Measurements from ENCODE around the gene XXYLT1. TPM values are rescaled to one million over a fixed set of nuclear protein-coding genes. Genes with fewer than 3 reads are reported as not detected.

The XXYLT1 gene
- total RNA-seq, 4 donors from 2014 or later = 9.6 to 17.7 (median 13.2) TPM

- H3K27ac ChIP-seq = no peak overlapping the region
- TF ChIP-seq EP300 (IDR thresholded peaks at IDR 0.05) (no peak), CTCF (IDR thresholded peaks at IDR 0.05) (no peak), POLR2A (IDR thresholded peaks at IDR 0.05) (no peak)
- peak in 1 of 2 donors; percentile 3 for DNase-seq (ENCODE audit: low spot score in 2 of 2)
- peaks cover 0 to 45% (median 3%) of the 10 kb centered on the region in 3 donors for H3K36me3 ChIP-seq
- WGBS, 2 donors = 85 to 88% methylated on average over 18 of the region's 18 CpGs
- no peaks in the 10 kb centered on the region for H3K27me3 ChIP-seq
- no peaks in the 10 kb centered on the region for H3K9me3 ChIP-seq
- H3K4me3 ChIP-seq = no peak overlapping the region
- no peaks in the 10 kb centered on the region for H3K4me1 ChIP-seq
These were observed 202.6 kb downstream of the XXYLT1 start for GRCh38 chr3:195068084-195069080.

GRCh38 chr3:195066441-195066841, 204.5 kb downstream of the XXYLT1 start:
- 90 to 95% methylated on average over 6 to 13 of the region's 16 CpGs for WGBS, 2 donors
- no peaks in the 10 kb centered on the region for H3K4me1 ChIP-seq
- no peaks in the 10 kb centered on the region for H3K9me3 ChIP-seq
- no peak for TF ChIP-seq POLR2A (IDR thresholded peaks at IDR 0.05)
- TF ChIP-seq CTCF (IDR thresholded peaks at IDR 0.05) = no peak
- TF ChIP-seq EP300 (IDR thresholded peaks at IDR 0.05) = no peak
- H3K36me3 ChIP-seq = peaks cover 0 to 31% (median 3%) of the 10 kb centered on the region in 3 donors
- no peaks in the 10 kb centered on the region for H3K27me3 ChIP-seq
- DNase-seq (ENCODE audit: low spot score in 2 of 2) = no peak
- H3K27ac ChIP-seq = no peak overlapping the region
- H3K4me3 ChIP-seq = no peak overlapping the region

GRCh38 chr3:195065864-195066185, 205.1 kb downstream of the XXYLT1 start:
- H3K9me3 ChIP-seq = no peaks in the 10 kb centered on the region
- no peak overlapping the region for H3K27ac ChIP-seq
- H3K36me3 ChIP-seq = peaks cover 0 to 29% (median 3%) of the 10 kb centered on the region in 3 donors
- no peak overlapping the region for H3K4me3 ChIP-seq
- DNase-seq (ENCODE audit: low spot score in 2 of 2) = no peak
- no peaks in the 10 kb centered on the region for H3K4me1 ChIP-seq
- 89 to 97% methylated on average over 3 to 5 of the region's 13 CpGs for WGBS, 2 donors
- TF ChIP-seq EP300 (IDR thresholded peaks at IDR 0.05) (no peak), CTCF (IDR thresholded peaks at IDR 0.05) (no peak), POLR2A (IDR thresholded peaks at IDR 0.05) (no peak)
- H3K27me3 ChIP-seq = no peaks in the 10 kb centered on the region

- Histone ChIP-seq H3K36me3 (peaks cover 0 to 26% (median 3%) of the 10 kb centered on the region in 3 donors), H3K9me3 (no peaks in the 10 kb centered on the region), H3K27me3 (no peaks in the 10 kb centered on the region), H3K4me3 (no peak overlapping the region), H3K27ac (no peak overlapping the region), H3K4me1 (no peaks in the 10 kb centered on the region)
- DNase-seq (ENCODE audit: low spot score in 2 of 2) = no peak
- TF ChIP-seq EP300 (IDR thresholded peaks at IDR 0.05) (no peak), CTCF (IDR thresholded peaks at IDR 0.05) (no peak), POLR2A (IDR thresholded peaks at IDR 0.05) (no peak)
- WGBS, 2 donors = 82 to 85% methylated on average over 14 to 31 of the region's 42 CpGs
These were observed 205.7 kb downstream of the XXYLT1 start for GRCh38 chr3:195065142-195065863.

All from tibial nerve (tissue), 4 donors.